Calu3 (cell line): ENCODE measurements around the gene REM2. TPM values are rescaled to one million over a fixed set of nuclear protein-coding genes. Genes with fewer than 3 reads are reported as not detected.
"Not testable (repeated sequence)": the region's sequence is repeated elsewhere in the genome, so short reads cannot be mapped to it uniquely, and the experiment has no call there.

ENCODE experiments used
- BruUV-seq: library from RNA; stranded (reverse); fragments of 400-500 nt; replicated peaks from 2 replicates; lab custom pipeline; 2021; lab: Mats Ljungman, UMichigan
- CTCF ChIA-PET: fragments of 300-600 bp; sonication (Branson Sonifier 250); formaldehyde crosslinking; loops from one replicate; lab custom pipeline; 2022; ENCODE audit warnings: antibody characterized with exemption; lab: Charles Lee
- DNase-seq: peaks from one replicate; pipeline ENCODE4 v3.0.0; 2022
- H3K27ac Mint-ChIP-seq: one replicate; pipeline ENCODE4 v1.8.0; 2022; ENCODE audit warnings: mixed read lengths; ENCODE audit not compliant: unreplicated experiment
- H3K27me3 Mint-ChIP-seq: one replicate; pipeline ENCODE4 v1.8.0; 2022; ENCODE audit warnings: mixed read lengths; ENCODE audit not compliant: unreplicated experiment
- H3K36me3 Mint-ChIP-seq: one replicate; pipeline ENCODE4 v1.8.0; 2022; ENCODE audit warnings: mild to moderate bottlenecking, moderate library complexity, mixed read lengths; ENCODE audit not compliant: insufficient read depth, unreplicated experiment
- H3K4me1 Mint-ChIP-seq: one replicate; pipeline ENCODE4 v1.8.0; 2022; ENCODE audit warnings: mild to moderate bottlenecking, low read depth, mixed read lengths; ENCODE audit not compliant: unreplicated experiment
- H3K4me3 Mint-ChIP-seq: one replicate; pipeline ENCODE4 v1.8.0; 2022; ENCODE audit warnings: mild to moderate bottlenecking, low read depth, moderate library complexity, mixed read lengths; ENCODE audit not compliant: unreplicated experiment
- H3K9me3 Mint-ChIP-seq: one replicate; pipeline ENCODE4 v1.8.0; 2022; ENCODE audit warnings: low read depth, mixed read lengths; ENCODE audit not compliant: unreplicated experiment
- CTCF ChIP-seq: fragments of 200-600 bp; IDR thresholded peaks from one replicate; pipeline ENCODE4 v1.8.0; 2022; ENCODE audit warnings: antibody characterized with exemption; ENCODE audit not compliant: unreplicated experiment
- intact Hi-C: fragments of 100-400 bp; cut with micrococcal nuclease; formaldehyde crosslinking; loops from one replicate; pipeline ENCODE4 v1.10.0; 2022; ENCODE audit not compliant: unreplicated experiment
- total RNA-seq: library from RNA; stranded (reverse); gene quantifications from 2 replicates; pipeline ENCODE4 v1.2.3, GENCODE V29; 2022

REM2 gene
- total RNA-seq, 1 experiment from 2014 or later: 0.85 TPM

GRCh38 chr14:22908601-22909000 is 25.6 kb downstream of the REM2 start:
- CTCF ChIA-PET: no interaction called here
- DNase-seq: no peak
- H3K27ac Mint-ChIP-seq: no peak overlapping the region
- TF ChIP-seq CTCF: no peak
- no peaks in the 10 kb centered on the region for H3K4me1 Mint-ChIP-seq
- no peaks in the 10 kb centered on the region for H3K27me3 Mint-ChIP-seq
- H3K9me3 Mint-ChIP-seq: no peaks in the 10 kb centered on the region
- H3K36me3 Mint-ChIP-seq: peaks cover 73% of the 10 kb centered on the region
- H3K4me3 Mint-ChIP-seq: no peak overlapping the region
- BruUV-seq: no TSS peak
- intact Hi-C loops: no loop called here

GRCh38 chr14:22910916-22911315 is 27.9 kb downstream of the REM2 start:
- DNase-seq: no peak
- Mint-ChIP-seq H3K36me3 (peaks cover 70% of the 10 kb centered on the region), H3K27me3 (no peaks in the 10 kb centered on the region), H3K9me3 (no peaks in the 10 kb centered on the region), H3K27ac (no peak overlapping the region), H3K4me3 (no peak overlapping the region), H3K4me1 (no peaks in the 10 kb centered on the region)
- CTCF ChIA-PET: no interaction called here
- intact Hi-C loops: no loop called here
- no TSS peak for BruUV-seq
- TF ChIP-seq CTCF: no peak

GRCh38 chr14:22914836-22915235 is 31.8 kb downstream of the REM2 start:
- H3K4me3 Mint-ChIP-seq, BruUV-seq, H3K27ac Mint-ChIP-seq, H3K27me3 Mint-ChIP-seq, H3K4me1 Mint-ChIP-seq, CTCF ChIA-PET, DNase-seq, intact Hi-C loops, H3K9me3 Mint-ChIP-seq: not testable (repeated sequence)
- H3K36me3 Mint-ChIP-seq: peaks cover 74% of the 10 kb centered on the region

GRCh38 chr14:22915886-22916521 is 33.0 kb downstream of the REM2 start:
- DNase-seq: no peak
- Mint-ChIP-seq H3K4me3 (no peak overlapping the region), H3K27me3 (no peaks in the 10 kb centered on the region), H3K9me3 (no peaks in the 10 kb centered on the region), H3K4me1 (peaks cover 10% of the 10 kb centered on the region), H3K27ac (no peak overlapping the region), H3K36me3 (peaks cover 69% of the 10 kb centered on the region)
- no TSS peak for BruUV-seq
- CTCF ChIA-PET: interaction anchor here (0.6 kb wide), 1 partner anchor 23 kb away, joined by 4 read pairs; no protein-coding TSS in a partner anchor
- intact Hi-C loops: no loop called here
- TF ChIP-seq CTCF: no peak
